ENCODE data around the gene C1orf74.
A peak's percentile ranks its signal among the peaks of the same experiment; 100 is the strongest.

Gene C1orf74

GRCh38 chr1:209767096-209767495 lies 17.3 kb downstream of the C1orf74 start:
- H3K4me3 ChIP-seq (ENCODE audit: low read length) = no peak overlapping the region
- DNase-seq (ENCODE audit: low read depth) = no peak
- no peak for TF ChIP-seq CTCF (IDR thresholded peaks at IDR 0.05; ENCODE audit: insufficient read depth, low read depth, low read length, missing control alignments)

GRCh38 chr1:209766051-209766450 lies 18.3 kb downstream of the C1orf74 start:
- no peak for TF ChIP-seq CTCF (IDR thresholded peaks at IDR 0.05; ENCODE audit: insufficient read depth, low read depth, low read length, missing control alignments)
- no peak overlapping the region for H3K4me3 ChIP-seq (ENCODE audit: low read length)

GRCh38 chr1:209761011-209761635 lies 23.2 kb downstream of the C1orf74 start:
- TF ChIP-seq CTCF (IDR thresholded peaks at IDR 0.05; ENCODE audit: insufficient read depth, low read depth, low read length, missing control alignments) = no peak
- DNase-seq (ENCODE audit: low read depth) = no peak
- H3K4me3 ChIP-seq (ENCODE audit: low read length) = no peak overlapping the region

More at GRCh38 chr1:209766051-209766450, 18.3 kb downstream of the C1orf74 start:
- DNase-seq (ENCODE audit: low read depth) = peak; percentile 36

GRCh38 chr1:209759829-209760359 lies 24.5 kb downstream of the C1orf74 start:
- no peak for TF ChIP-seq CTCF (IDR thresholded peaks at IDR 0.05; ENCODE audit: insufficient read depth, low read depth, low read length, missing control alignments)
- no peak overlapping the region for H3K4me3 ChIP-seq (ENCODE audit: low read length)
- DNase-seq (ENCODE audit: low read depth) = no peak

- DNase-seq (ENCODE audit: low read depth) = no peak
- no peak for TF ChIP-seq CTCF (IDR thresholded peaks at IDR 0.05; ENCODE audit: insufficient read depth, low read depth, low read length, missing control alignments)
- no peak overlapping the region for H3K4me3 ChIP-seq (ENCODE audit: low read length)
Observed at GRCh38 chr1:209758400-209758799, 26.0 kb downstream of the C1orf74 start.

GRCh38 chr1:209756615-209757445 lies 27.5 kb downstream of the C1orf74 start:
- H3K4me3 ChIP-seq (ENCODE audit: low read length) = no peak overlapping the region
- no peak for DNase-seq (ENCODE audit: low read depth)
- TF ChIP-seq CTCF (IDR thresholded peaks at IDR 0.05; ENCODE audit: insufficient read depth, low read depth, low read length, missing control alignments) = no peak

Data from epithelial cell of esophagus (primary cell).